ENCODE data around the gene LENG9.

DNA sequence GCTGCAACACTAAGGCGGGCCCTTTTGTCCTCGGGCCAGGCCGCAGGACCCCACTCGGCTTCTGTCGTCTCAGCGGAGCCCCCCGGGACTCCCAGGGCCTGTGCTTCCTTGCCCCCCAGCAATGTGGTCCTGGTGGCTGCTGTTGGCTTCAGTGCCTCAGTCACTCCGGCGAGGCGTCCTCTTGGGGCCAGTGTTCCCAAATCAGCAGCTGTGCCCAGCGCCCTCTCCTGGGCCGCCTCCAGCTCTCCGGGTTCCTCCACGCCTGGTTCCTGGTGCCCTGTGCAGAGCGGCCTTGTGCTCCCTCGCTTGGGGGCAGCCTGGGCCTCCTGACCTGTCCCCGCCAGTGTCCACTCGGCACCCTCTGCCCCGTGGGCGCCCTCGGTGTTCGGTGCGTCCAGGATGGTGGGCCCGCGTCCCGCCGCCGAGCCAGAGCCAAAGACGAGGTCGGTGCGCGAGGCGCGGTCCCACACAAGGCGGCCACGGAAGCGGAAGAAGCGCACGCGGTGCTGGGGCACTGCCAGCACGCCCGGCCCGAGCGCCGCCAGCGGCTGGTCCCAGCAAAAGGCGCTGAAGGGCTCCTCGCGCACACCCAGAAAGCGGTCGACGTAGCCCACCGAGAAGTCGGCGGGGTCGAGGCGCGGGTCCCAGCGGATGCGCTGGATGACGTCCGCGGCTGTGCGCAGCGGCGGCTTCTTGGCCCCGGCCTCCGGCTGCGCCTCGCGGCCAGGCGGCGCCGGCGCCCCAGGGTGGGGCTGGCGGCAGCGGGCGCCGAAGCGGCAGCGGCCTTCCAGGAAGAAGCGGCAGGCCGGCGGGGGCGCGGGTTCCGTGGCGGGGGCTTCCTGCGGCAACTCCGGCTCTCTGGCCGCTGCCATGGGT, 685 bp downstream of the LENG9 start:
- no peak; the same call in 1 of the 2 replicates for TF ChIP-seq CTCF (IDR thresholded peaks at IDR 0.05)
- no peak; the same call in none of the 2 replicates for TF ChIP-seq POLR2AphosphoS5 (IDR thresholded peaks at IDR 0.05; ENCODE audit: low read depth, low read length)
- TF ChIP-seq, protein P1, sequence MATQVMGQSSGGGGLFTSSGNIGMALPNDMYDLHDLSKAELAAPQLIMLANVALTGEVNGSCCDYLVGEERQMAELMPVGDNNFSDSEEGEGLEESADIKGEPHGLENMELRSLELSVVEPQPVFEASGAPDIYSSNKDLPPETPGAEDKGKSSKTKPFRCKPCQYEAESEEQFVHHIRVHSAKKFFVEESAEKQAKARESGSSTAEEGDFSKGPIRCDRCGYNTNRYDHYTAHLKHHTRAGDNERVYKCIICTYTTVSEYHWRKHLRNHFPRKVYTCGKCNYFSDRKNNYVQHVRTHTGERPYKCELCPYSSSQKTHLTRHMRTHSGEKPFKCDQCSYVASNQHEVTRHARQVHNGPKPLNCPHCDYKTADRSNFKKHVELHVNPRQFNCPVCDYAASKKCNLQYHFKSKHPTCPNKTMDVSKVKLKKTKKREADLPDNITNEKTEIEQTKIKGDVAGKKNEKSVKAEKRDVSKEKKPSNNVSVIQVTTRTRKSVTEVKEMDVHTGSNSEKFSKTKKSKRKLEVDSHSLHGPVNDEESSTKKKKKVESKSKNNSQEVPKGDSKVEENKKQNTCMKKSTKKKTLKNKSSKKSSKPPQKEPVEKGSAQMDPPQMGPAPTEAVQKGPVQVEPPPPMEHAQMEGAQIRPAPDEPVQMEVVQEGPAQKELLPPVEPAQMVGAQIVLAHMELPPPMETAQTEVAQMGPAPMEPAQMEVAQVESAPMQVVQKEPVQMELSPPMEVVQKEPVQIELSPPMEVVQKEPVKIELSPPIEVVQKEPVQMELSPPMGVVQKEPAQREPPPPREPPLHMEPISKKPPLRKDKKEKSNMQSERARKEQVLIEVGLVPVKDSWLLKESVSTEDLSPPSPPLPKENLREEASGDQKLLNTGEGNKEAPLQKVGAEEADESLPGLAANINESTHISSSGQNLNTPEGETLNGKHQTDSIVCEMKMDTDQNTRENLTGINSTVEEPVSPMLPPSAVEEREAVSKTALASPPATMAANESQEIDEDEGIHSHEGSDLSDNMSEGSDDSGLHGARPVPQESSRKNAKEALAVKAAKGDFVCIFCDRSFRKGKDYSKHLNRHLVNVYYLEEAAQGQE (IDR thresholded peaks at IDR 0.05; ENCODE audit: insufficient read depth in 1 of 2, low read depth in 2 of 2, low read length in 1 of 2) = peak in 1 of 2 experiments; percentile 65; a peak in 1 of 4 replicates
- TF ChIP-seq TCF7L2 (IDR thresholded peaks at IDR 0.05; ENCODE audit: low read depth, low read length) = no peak

Measured in Panc1 (cell line).